K562 (cell line): ENCODE data around the gene MCAM. TPM values are rescaled to one million over a fixed set of nuclear protein-coding genes. Genes with fewer than 3 reads are reported as not detected.

Experiments used
- CBFA2T2 ChIP-seq: fragments of 450-650 bp; conservative IDR thresholded peaks from 2 replicates; pipeline ENCODE4 v1.6.1; 2017; ENCODE audit warnings: mild to moderate bottlenecking
- CC2D1A ChIP-seq: fragments of 450-650 bp; IDR thresholded peaks from 2 replicates; pipeline ENCODE4 v1.6.1; 2017; ENCODE audit warnings: mild to moderate bottlenecking
- ELF1 ChIP-seq: fragments of 200-800 bp; sonication (Bioruptor generic); IDR thresholded peaks from 2 replicates; pipeline ENCODE4 v1.6.1; 2016; ENCODE audit warnings: missing genetic modification characterization, missing compliant biosample characterization
- EP400 ChIP-seq: fragments of 450-650 bp; IDR thresholded peaks from 2 replicates; pipeline ENCODE4 v1.6.1; 2017; ENCODE audit warnings: antibody characterized with exemption, mild to moderate bottlenecking, moderate library complexity
- FOXA3 ChIP-seq, 2 experiments: fragments of 450-650 bp in 1 of 2; sonication (generic) in 1 of 2; formaldehyde crosslinking; IDR thresholded peaks in 1 of 2; conservative IDR thresholded peaks in 1 of 2; 2 replicates each; pipeline versions ENCODE4 v1.4.0 to v1.8.0; 2020 to 2022; ENCODE audit warnings: mild to moderate bottlenecking in 2 of 2, missing genetic modification reagents in 1 of 2
- HMG20A ChIP-seq: fragments of 450-650 bp; formaldehyde crosslinking; conservative IDR thresholded peaks from 2 replicates; pipeline ENCODE4 v1.4.0; 2020; ENCODE audit warnings: mild to moderate bottlenecking, mixed read lengths
- HNRNPL ChIP-seq: fragments of 200-400 bp; formaldehyde crosslinking; IDR thresholded peaks from 2 replicates; pipeline ENCODE4 v1.6.1; 2017; ENCODE audit warnings: low read depth, mild to moderate bottlenecking, low read length
- RAD51 ChIP-seq: fragments of 450-650 bp; IDR thresholded peaks from 2 replicates; pipeline ENCODE4 v1.7.1; 2016; ENCODE audit warnings: low read depth, mild to moderate bottlenecking, borderline replicate concordance
- RBBP5 ChIP-seq: fragments of 200-600 bp; sonication (generic); IDR thresholded peaks from 2 replicates; pipeline ENCODE4 v1.6.1; 2012; ENCODE audit warnings: borderline replicate concordance, mild to moderate bottlenecking, low read length, control low read depth, inconsistent platforms; ENCODE audit not compliant: insufficient read depth, poor library complexity, severe bottlenecking
- RBM14 ChIP-seq: fragments of 200-400 bp; formaldehyde crosslinking; IDR thresholded peaks from 2 replicates; pipeline ENCODE4 v1.6.1; 2018; ENCODE audit warnings: low read depth, mild to moderate bottlenecking, low read length, moderate library complexity, borderline replicate concordance; ENCODE audit not compliant: insufficient read depth
- SPI1 ChIP-seq: IDR thresholded peaks from 2 replicates; pipeline ENCODE4 v1.6.1; 2011; ENCODE audit warnings: low read depth, low read length, control low read depth, borderline replicate concordance
- STAT6 ChIP-seq: sonication (generic); formaldehyde crosslinking; IDR thresholded peaks from 2 replicates; pipeline ENCODE4 v1.8.1; 2023; ENCODE audit warnings: mild to moderate bottlenecking, missing genetic modification reagents
- TCF3 ChIP-seq: sonication (generic); formaldehyde crosslinking; IDR thresholded peaks from 2 replicates; pipeline ENCODE4 v1.4.0; 2020; ENCODE audit warnings: mild to moderate bottlenecking, missing genetic modification reagents
- TRIM25 ChIP-seq: fragments of 450-650 bp; IDR thresholded peaks from 2 replicates; pipeline ENCODE4 v1.7.0; 2016; ENCODE audit warnings: borderline replicate concordance
- VEZF1 ChIP-seq: fragments of 200-800 bp; sonication (Bioruptor generic); IDR thresholded peaks from 2 replicates; pipeline ENCODE4 v1.6.1; 2017; ENCODE audit warnings: missing genetic modification characterization, missing compliant biosample characterization
- ZNF165 ChIP-seq: fragments of 250-450 bp; sonication (Bioruptor Pico); IDR thresholded peaks from 2 replicates; pipeline ENCODE4 v1.4.0; 2020; ENCODE audit warnings: borderline replicate concordance
- ZNF282 ChIP-seq: sonication (generic); formaldehyde crosslinking; IDR thresholded peaks from 2 replicates; pipeline ENCODE4 v1.8.1; 2023; ENCODE audit warnings: missing genetic modification reagents
- ZNF592 ChIP-seq: fragments of 450-650 bp; IDR thresholded peaks from 2 replicates; pipeline ENCODE4 v1.6.1; 2017; ENCODE audit warnings: antibody characterized with exemption, mild to moderate bottlenecking
- polyA plus RNA-seq, 8 experiments: library from polyadenylated mRNA; depleted of rRNA in 4 of 8; stranded (reverse) in 5 of 8; unstranded in 3 of 8; fragments of >200 nt; fragmentation: Nextera tagmentation in 2 of 8; fragmentation: Illumina TruSeq in 1 of 8; extraction: Ambion mirVana in 2 of 8; extraction: Trizol in 1 of 8; gene quantifications; 2 replicates each; pipeline versions ENCODE4 v1.2.1 to v1.2.3, GENCODE V29; 2011 to 2014; ENCODE audit warnings: inconsistent platforms in 1 of 8, missing spikeins in 1 of 8
- total RNA-seq, 7 experiments: library from RNA; depleted of rRNA in 6 of 7; stranded (reverse); fragments of >200 nt in 6 of 7; fragmentation: Illumina TruSeq in 2 of 7; extraction: Trizol in 2 of 7; gene quantifications; 2 replicates each; pipeline versions ENCODE4 v1.2.1 to v1.2.3, GENCODE V29; 2011 to 2021; ENCODE audit warnings: low replicate concordance in 1 of 7

Gene MCAM
- total and polyA plus RNA-seq, 9 of the 15 experiments (the other 6 are each of a cell fraction or from before 2014, with no cell fraction given) = 14.7 to 118 (median 53.6) TPM

GRCh38 chr11:119323532-119324033 is 6.7 kb upstream of the MCAM start (continued):
- TF ChIP-seq ZNF592 (no peak), FOXA3 (CRISPR knock-in tag; conservative IDR thresholded peaks at IDR 0.05 in 1 of 2, IDR thresholded peaks at IDR 0.05 in 1 of 2) (no peak), CBFA2T2 (no peak), ZNF282 (CRISPR knock-in tag) (no peak), STAT6 (CRISPR knock-in tag) (no peak), EP400 (no peak), VEZF1 (CRISPR knock-in tag) (peak; percentile 31; the same call in 1 of the 2 replicates), RBBP5 (no peak), HNRNPL (no peak), ELF1 (no peak), SPI1 (no peak), ZNF165 (CRISPR knock-in tag) (no peak), TCF3 (CRISPR knock-in tag) (no peak), CC2D1A (peak; percentile 71), RBM14 (no peak), RAD51 (no peak), HMG20A (CRISPR knock-in tag) (no peak), TRIM25 (no peak)
